GM03348 (cell line): ENCODE data around the gene FBXL13.
A peak's percentile ranks its signal among the peaks of the same experiment; 100 is the strongest.

Experiments
- DNase-seq: peaks from one replicate; pipeline ENCODE4 v3.0.0; 2012; ENCODE audit warnings: low spot score

The FBXL13 gene

GRCh38 chr7:102892631-102893278 lies 181.8 kb downstream of the FBXL13 start:
- no peak for DNase-seq

DNA sequence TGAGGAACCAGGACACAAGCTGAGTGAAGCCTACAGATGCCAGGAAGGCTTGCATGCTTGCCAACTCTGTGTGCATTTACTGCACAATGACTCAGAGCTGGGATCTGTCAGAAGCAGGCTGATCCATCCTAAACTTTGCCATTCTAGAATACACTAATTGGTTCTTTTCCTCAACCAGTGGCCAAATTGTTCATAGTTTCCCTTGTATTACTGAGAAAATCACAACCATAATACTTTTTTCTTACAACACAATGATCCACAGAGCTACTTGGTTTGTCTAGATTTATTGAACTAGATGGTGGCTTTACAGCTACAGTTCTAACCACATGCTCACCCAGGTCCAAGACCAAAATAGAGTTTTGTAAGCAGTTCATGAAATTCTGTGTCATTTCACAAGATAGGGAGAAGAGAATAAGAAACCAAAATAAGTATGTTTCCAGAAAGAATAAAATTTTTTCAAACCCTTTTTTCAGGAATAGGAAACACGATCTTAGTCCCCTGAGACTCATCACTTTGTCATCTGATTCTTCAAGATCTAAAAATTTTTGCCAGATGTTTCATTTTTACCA lies 182.8 kb downstream of the FBXL13 start:
- DNase-seq: peak; percentile 70

- DNase-seq: no peak
Observed at GRCh38 chr7:102890971-102891692, 183.5 kb downstream of the FBXL13 start.

- DNase-seq: no peak
Observed at GRCh38 chr7:102890292-102890970, 184.2 kb downstream of the FBXL13 start.

- DNase-seq: no peak
Observed at GRCh38 chr7:102889851-102890250, 184.7 kb downstream of the FBXL13 start.

DNA sequence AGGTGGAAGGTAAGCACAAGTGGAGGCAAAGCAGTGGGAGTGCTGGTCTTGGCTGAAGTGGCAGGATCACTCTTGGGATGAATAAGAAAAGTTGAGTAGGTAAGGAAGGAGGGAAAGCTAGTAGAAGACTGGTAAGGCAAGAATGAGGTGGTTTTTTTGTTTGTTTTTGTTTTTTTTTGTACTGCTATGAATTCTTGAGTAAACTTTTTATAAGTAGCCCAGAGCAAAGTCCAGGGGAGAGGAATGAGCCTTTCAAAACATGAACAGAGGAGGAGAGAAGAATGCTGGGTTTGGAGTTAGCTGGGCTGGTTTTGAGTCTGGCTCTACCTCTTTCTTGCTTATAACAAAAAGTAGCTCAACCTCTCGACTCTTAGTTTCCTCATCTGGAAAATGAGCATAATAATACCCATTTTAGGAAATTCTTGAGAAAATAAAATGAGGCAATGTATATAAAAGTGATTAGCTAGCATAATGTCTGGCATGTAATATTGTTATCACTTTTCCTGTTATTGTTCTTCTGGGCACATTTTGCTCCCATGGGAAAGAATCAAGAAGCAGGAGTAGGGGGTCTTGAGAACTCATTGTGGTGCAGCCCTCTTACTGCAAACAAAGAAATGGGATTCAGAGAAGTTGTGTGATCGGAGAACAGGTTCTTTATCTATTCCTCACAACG lies 185.9 kb downstream of the FBXL13 start:
- DNase-seq: no peak

DNA sequence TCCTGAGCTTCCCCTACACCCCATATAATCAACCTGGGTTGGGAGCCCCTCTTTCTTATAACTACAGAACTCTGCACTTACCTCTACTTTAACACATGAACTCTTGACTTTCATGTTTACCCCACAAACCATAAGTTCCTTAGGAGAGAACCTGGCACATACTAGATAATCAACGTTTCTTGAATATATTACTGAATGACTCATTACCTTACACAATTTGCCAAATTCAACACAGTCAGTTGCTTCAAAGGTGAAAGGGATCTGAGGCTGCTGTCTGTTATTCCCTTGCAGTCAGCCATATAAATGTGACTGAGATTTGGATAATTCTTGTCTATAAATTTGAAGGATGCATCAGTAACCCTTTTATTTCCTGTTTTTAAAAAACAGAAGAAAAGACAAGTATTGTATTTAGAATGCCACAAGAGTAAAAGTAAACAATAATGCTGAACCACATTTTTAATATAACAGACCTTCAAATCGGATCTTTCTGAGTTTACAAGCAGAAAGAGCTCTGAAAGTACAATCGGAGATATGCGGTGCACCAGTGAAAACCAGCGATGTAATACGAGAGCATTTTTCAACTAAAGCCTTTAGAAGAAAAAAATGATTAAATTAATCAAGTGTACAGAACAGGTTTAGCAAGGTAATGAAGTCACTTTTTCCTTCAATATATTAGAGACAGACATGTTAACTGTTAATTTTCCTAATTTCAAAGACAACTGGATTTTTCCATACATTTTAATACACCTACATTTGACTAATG lies 191.3 kb downstream of the FBXL13 start:
- DNase-seq: no peak

DNA sequence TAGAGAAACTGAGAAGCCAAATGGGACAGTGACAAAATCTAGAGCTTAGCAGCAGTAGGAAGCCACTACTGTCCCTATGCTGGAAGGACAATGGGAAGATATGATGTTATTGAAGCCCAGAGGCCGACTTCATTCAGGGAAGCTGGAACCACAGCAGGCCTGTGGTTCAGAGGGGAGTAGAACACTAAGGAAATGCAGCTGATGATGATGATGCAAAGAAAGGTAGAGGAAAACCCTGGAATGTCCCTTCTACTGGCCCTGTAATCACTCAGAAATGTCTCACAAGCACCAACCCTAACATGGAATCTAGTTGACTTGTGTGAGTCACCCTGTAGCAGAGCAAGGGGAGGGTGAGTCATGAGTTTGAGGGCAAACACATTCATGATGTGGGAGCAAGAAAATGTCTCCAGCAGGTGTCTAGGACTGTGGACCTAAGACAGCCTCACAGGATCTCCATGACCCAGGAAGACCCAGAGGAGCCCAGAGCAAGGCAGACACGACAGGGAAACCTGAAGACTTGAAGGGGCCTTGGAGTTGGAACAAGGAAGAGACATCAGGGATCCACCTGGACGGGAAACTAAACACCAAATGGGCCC lies 198.8 kb downstream of the FBXL13 start:
- DNase-seq: peak; percentile 88

GRCh38 chr7:102874966-102875365 lies 199.6 kb downstream of the FBXL13 start:
- DNase-seq: no peak

- peak; percentile 57 for DNase-seq
Observed at GRCh38 chr7:102874166-102874829, 200.3 kb downstream of the FBXL13 start.

DNA sequence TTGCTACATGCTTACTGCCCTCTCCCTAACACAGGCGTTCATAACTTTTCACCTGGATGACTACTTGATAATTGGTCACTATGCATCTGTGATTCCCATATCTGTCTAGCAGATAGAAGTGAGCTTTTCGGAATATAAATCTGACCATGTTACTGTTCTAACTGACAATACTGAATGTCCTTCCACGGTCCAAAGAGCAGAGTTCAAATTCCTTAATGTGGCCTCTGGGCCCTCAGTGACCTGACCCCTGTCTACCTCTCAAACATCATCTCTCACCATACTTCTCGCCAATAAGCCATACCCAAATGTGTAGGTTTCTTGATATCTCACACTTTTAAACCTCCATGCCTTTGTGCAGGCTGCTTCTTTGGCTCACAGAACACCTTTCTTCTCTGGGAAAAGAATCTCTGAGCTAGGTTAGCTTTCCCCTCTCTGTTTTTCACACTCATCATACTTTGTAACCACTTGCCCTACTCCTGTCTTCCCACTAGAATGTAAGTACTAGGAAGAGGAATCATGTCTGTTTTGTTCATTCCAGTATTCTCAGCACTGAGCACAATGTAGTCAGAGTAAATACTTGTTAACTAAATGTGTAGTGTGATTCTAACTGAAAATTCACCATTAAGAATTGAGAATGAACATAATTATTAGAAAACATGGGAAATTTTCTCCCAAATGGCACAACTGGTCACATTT lies 201.0 kb downstream of the FBXL13 start:
- no peak for DNase-seq

DNA sequence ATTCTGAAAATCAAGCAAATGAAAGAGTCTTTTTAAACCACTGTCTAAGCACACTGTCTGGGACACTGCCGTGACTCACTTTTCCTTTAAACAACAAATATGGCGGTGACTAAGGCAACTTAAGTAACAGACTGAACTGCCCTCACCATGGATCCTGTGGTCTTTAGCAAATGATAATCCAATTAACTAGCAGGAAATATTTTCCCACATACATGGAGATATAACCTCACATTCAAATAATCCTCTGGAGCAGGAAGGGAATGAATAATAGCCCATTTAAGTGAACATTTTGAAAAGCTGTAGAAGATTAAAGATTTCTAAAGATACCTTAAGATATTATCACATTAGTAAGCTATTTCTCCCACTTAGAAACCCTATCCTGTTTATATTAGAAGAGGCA lies 202.1 kb downstream of the FBXL13 start:
- peak; percentile 64 for DNase-seq

DNA sequence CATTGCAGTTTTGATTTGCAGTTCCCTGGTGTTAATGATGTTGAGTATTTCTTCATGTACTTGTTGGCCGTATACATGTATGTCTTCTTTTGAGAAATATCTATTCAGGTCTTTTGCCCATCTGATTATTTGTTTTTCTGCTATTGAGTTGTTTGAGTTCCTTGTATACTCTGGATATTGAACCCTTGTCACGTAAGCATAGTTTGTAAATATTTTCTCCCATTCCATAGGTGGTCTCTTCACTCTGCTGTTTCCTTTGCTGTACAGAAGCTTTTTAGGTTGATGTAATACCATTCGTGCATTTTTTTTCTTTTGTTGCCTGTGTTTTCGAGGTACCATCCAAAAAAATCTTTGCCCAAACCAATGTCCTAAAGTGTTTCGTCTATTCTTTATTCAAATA lies 205.4 kb downstream of the FBXL13 start:
- DNase-seq: no peak

DNA sequence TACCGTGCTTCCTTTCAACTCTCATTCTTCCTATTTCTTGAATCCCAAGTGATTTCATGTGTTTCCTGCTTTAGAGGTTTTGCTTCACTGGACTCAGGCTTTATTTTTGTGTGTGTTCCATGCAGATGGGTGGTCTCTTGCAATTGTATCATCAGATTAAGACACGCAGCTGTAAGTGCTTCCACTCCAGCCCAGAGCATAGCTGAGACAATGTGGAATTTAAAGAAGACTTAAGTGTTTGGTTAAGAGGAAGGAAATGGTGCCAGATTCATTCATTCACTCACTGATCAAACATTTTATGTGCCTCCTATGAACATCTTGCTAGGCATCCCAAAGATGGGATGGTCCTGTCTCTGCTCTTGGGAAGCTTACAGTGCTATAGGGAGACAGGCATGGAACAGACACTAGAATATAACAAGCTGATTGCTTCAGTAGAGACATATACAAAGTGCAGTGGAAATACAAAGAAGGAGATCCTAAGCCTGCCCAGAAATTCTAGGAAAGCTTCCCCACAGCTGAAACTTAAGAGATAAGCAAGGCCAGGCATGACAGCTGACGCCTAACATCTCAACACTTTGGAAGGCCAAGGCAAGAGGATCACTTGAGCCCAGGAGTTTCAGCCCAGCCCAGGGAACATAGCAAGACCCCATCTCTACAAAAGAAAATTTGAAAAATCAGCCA lies 207.9 kb downstream of the FBXL13 start:
- no peak for DNase-seq

- no peak for DNase-seq
Observed at GRCh38 chr7:102864958-102865357, 209.6 kb downstream of the FBXL13 start.

GRCh38 chr7:102860351-102860811 lies 214.2 kb downstream of the FBXL13 start:
- peak; percentile 33 for DNase-seq

DNA sequence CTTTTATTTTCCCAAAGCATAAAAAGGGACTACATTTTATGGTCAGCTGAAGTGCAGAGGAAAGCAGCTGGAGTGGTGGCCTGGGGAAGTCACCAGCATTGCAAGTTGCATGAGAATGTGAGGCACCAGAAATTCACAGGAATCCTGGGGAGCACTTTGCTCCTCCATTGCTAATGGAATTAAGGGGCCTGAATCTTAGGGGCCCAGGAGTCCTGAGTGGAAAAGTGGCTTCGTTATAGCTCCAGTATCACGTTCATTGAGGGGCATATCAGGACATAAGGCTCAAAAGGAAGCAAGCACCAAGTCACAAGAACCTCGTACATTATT lies 214.8 kb downstream of the FBXL13 start:
- no peak for DNase-seq

- DNase-seq: no peak
Observed at GRCh38 chr7:102859084-102859798, 215.4 kb downstream of the FBXL13 start.

- peak; percentile 43 for DNase-seq
Observed at GRCh38 chr7:102856036-102856435, 218.6 kb downstream of the FBXL13 start.
